Activated naive CD4-positive, alpha-beta T cell treated with anti-CD3 and anti-CD28 coated beads, Interleukin-2, amount 50 U/mL, for 16 hours (primary cell): Measurements from ENCODE around the gene ACBD4.
A peak's percentile ranks its signal among the peaks of the same experiment; 100 is the strongest.

Experiments used
- DNase-seq: peaks from one replicate; pipeline ENCODE4 v3.0.0-alpha.2; 2020

The ACBD4 gene

GRCh38 chr17:45161288-45162024, 26.0 kb downstream of the ACBD4 start, which contains the start of gene HEXIM2:
Gene HEXIM2 (plus strand): TSS chr17:45161875. CDS start chr17:45162794, 919 bp downstream.
- DNase-seq, result peak; percentile 97

- no peak for DNase-seq
These were observed 26.7 kb downstream of the ACBD4 start for GRCh38 chr17:45162025-45162687.

- DNase-seq, result no peak
These were observed 29.3 kb downstream of the ACBD4 start for GRCh38 chr17:45164734-45165269.

GRCh38 chr17:45168991-45169752, 33.7 kb downstream of the ACBD4 start:
- no peak for DNase-seq

- no peak for DNase-seq
These were observed 34.9 kb downstream of the ACBD4 start for GRCh38 chr17:45170280-45170930.

- DNase-seq, result no peak
These were observed 35.4 kb downstream of the ACBD4 start for GRCh38 chr17:45170931-45171337.

- no peak for DNase-seq
These were observed 36.1 kb downstream of the ACBD4 start for GRCh38 chr17:45171338-45172231.

GRCh38 chr17:45172232-45172540, 36.7 kb downstream of the ACBD4 start:
- DNase-seq, result no peak

GRCh38 chr17:45172541-45173286, 37.2 kb downstream of the ACBD4 start:
- peak; percentile 60 for DNase-seq

- DNase-seq, result no peak
These were observed 40.2 kb downstream of the ACBD4 start for GRCh38 chr17:45175759-45176115.

- no peak for DNase-seq
These were observed 42.1 kb downstream of the ACBD4 start for GRCh38 chr17:45177563-45177962.

GRCh38 chr17:45184144-45184543, 48.7 kb downstream of the ACBD4 start:
- DNase-seq, result no peak

GRCh38 chr17:45186801-45187354, 51.4 kb downstream of the ACBD4 start:
- DNase-seq, result no peak

- no peak for DNase-seq
These were observed 53.5 kb downstream of the ACBD4 start for GRCh38 chr17:45189009-45189408.

- no peak for DNase-seq
These were observed 55.2 kb downstream of the ACBD4 start for GRCh38 chr17:45190503-45191255.
